Measurements from ENCODE around the gene SDHC. TPM values are rescaled to one million over a fixed set of nuclear protein-coding genes. Genes with fewer than 3 reads are reported as not detected.

Gene SDHC
- 167 TPM for total RNA-seq
- long read RNA-seq, full-length matches to known transcripts = 14 of 27 reads
- long read RNA-seq, partial matches to known transcripts = 1 of 27 reads
- long read RNA-seq, other reads (novel, unspliced or antisense) = 12 of 27 reads

- Histone ChIP-seq H3K27me3 (ENCODE audit: low read depth) (no peaks in the 10 kb centered on the region), H3K4me1 (peaks cover 19% of the 10 kb centered on the region), H3K4me3 (peak within 1 kb of the TSS; percentile 97), H3K9me3 (no peaks in the 10 kb centered on the region), H3K27ac (peak within 1 kb of the TSS; percentile 97), H3K36me3 (peaks cover 10% of the 10 kb centered on the region)
- peak; percentile 99 to 100 for ATAC-seq
- TF ChIP-seq, protein P1, sequence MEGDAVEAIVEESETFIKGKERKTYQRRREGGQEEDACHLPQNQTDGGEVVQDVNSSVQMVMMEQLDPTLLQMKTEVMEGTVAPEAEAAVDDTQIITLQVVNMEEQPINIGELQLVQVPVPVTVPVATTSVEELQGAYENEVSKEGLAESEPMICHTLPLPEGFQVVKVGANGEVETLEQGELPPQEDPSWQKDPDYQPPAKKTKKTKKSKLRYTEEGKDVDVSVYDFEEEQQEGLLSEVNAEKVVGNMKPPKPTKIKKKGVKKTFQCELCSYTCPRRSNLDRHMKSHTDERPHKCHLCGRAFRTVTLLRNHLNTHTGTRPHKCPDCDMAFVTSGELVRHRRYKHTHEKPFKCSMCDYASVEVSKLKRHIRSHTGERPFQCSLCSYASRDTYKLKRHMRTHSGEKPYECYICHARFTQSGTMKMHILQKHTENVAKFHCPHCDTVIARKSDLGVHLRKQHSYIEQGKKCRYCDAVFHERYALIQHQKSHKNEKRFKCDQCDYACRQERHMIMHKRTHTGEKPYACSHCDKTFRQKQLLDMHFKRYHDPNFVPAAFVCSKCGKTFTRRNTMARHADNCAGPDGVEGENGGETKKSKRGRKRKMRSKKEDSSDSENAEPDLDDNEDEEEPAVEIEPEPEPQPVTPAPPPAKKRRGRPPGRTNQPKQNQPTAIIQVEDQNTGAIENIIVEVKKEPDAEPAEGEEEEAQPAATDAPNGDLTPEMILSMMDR (IDR thresholded peaks at IDR 0.05) = peak; percentile 15
- intact Hi-C loops (cut with DNase I) = no loop called here
- peak; percentile 92 for DNase-seq
Measured at GRCh38 chr1:161314201-161314981, at the start of gene SDHC. TSS of gene SDHC (plus strand) at chr1:161314381. CDS start at chr1:161314406, 25 bp downstream.

- Histone ChIP-seq H3K4me1 (no peaks in the 10 kb centered on the region), H3K27ac (no peak overlapping the region), H3K36me3 (no peaks in the 10 kb centered on the region), H3K27me3 (ENCODE audit: low read depth) (peaks cover 8% of the 10 kb centered on the region), H3K9me3 (no peaks in the 10 kb centered on the region), H3K4me3 (no peak overlapping the region)
- DNase-seq (no peak), ATAC-seq (no peak)
- TF ChIP-seq, protein P1 (IDR thresholded peaks at IDR 0.05) = no peak
- intact Hi-C loops (cut with DNase I) = no loop called here
Measured at GRCh38 chr1:161265305-161265704, 48.9 kb upstream of the SDHC start.

DNA sequence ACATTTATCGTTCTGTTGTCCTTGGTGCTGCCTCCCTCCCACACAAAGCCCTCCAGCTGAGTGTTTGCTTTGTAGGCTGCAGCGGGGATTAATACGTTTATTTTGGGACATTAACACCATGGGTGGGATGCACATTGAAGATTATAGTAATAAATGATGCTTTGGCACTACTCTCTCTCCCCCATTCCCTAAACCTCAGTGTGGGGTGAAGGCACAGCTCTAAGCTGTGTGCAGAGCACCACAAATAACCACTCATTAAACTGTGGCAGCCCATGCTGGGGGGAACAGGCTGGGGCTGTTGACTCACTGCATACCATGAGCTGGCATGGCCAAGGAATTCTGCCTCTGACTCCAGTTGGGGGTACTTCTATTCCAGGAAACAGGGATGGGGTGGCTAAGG lies 48.0 kb upstream of the SDHC start:
- TF ChIP-seq, protein P1 (IDR thresholded peaks at IDR 0.05) = no peak
- no peaks in the 10 kb centered on the region for H3K9me3 ChIP-seq
- DNase-seq (no peak), ATAC-seq (no peak)
- no peak overlapping the region for H3K27ac ChIP-seq
- no peaks in the 10 kb centered on the region for H3K36me3 ChIP-seq
- no peak overlapping the region for H3K4me3 ChIP-seq
- intact Hi-C loops (cut with DNase I) = no loop called here
- H3K27me3 ChIP-seq (ENCODE audit: low read depth) = peaks cover 3% of the 10 kb centered on the region
- no peaks in the 10 kb centered on the region for H3K4me1 ChIP-seq

- no peaks in the 10 kb centered on the region for H3K4me1 ChIP-seq
- no peaks in the 10 kb centered on the region for H3K9me3 ChIP-seq
- H3K27me3 ChIP-seq (ENCODE audit: low read depth) = no peaks in the 10 kb centered on the region
- intact Hi-C loops (cut with DNase I) = no loop called here
- H3K27ac ChIP-seq = no peak overlapping the region
- ATAC-seq (no peak), DNase-seq (no peak)
- no peak overlapping the region for H3K4me3 ChIP-seq
- no peaks in the 10 kb centered on the region for H3K36me3 ChIP-seq
- TF ChIP-seq, protein P1 (IDR thresholded peaks at IDR 0.05) = no peak
Measured at GRCh38 chr1:161266836-161267235, 47.3 kb upstream of the SDHC start.

- Histone ChIP-seq H3K27me3 (ENCODE audit: low read depth) (no peaks in the 10 kb centered on the region), H3K36me3 (no peaks in the 10 kb centered on the region), H3K4me1 (no peaks in the 10 kb centered on the region), H3K4me3 (no peak overlapping the region), H3K27ac (no peak overlapping the region), H3K9me3 (no peaks in the 10 kb centered on the region)
- intact Hi-C loops (cut with DNase I) = no loop called here
- ATAC-seq = peak in 1 of 2 donors; percentile 47
- no peak for DNase-seq
- TF ChIP-seq, protein P1 (IDR thresholded peaks at IDR 0.05) = no peak
Measured at GRCh38 chr1:161267321-161267720, 46.9 kb upstream of the SDHC start.
